Stimulated activated effector memory CD8-positive, alpha-beta T cell treated with anti-CD3 and anti-CD28 coated beads, Interleukin-12 subunit alpha, Interleukin-12 subunit beta, amount 100 ng/mL, for 72 hours (primary cell): ENCODE measurements around the gene PTPRCAP.
"Not testable (repeated sequence)": the region's sequence is repeated elsewhere in the genome, so short reads cannot be mapped to it uniquely, and the experiment has no call there.

Experiments
- ATAC-seq: fragments of 150-1000 bp; cut with Tn5 transposase; 2 replicates; pipeline ENCODE4 v1.10.0; 2021
- DNase-seq, 2 donors: peaks; one replicate each; pipeline ENCODE4 v3.0.0; 2021 to 2022; ENCODE audit warnings: low spot score in 2 of 2
- H3K27ac Mint-ChIP-seq: one replicate; pipeline ENCODE4 v1.8.0; 2022; ENCODE audit warnings: mild to moderate bottlenecking, mixed read lengths
- H3K36me3 Mint-ChIP-seq: one replicate; pipeline ENCODE4 v1.8.0; 2022; ENCODE audit warnings: mild to moderate bottlenecking, mixed read lengths
- H3K4me1 Mint-ChIP-seq: one replicate; pipeline ENCODE4 v1.8.0; 2022; ENCODE audit warnings: mixed read lengths
- H3K4me3 Mint-ChIP-seq: one replicate; pipeline ENCODE4 v1.8.0; 2022; ENCODE audit warnings: mild to moderate bottlenecking, mixed read lengths
- H3K9me3 Mint-ChIP-seq: one replicate; pipeline ENCODE4 v1.8.0; 2022; ENCODE audit warnings: mixed read lengths

PTPRCAP gene

GRCh38 chr11:67404515-67405195, 32.8 kb downstream of the PTPRCAP start:
- Mint-ChIP-seq H3K4me3 (peak overlapping the region; percentile 86), H3K4me1 (peaks cover 66% of the 10 kb centered on the region), H3K27ac (peak overlapping the region; percentile 85), H3K36me3 (peaks cover 73% of the 10 kb centered on the region), H3K9me3 (no peaks in the 10 kb centered on the region)
- DNase-seq (peak in 1 of 2 donors; percentile 72), ATAC-seq (peak; percentile 2)

- not testable (repeated sequence) for ATAC-seq, H3K9me3 Mint-ChIP-seq, DNase-seq
- Mint-ChIP-seq H3K36me3 (peaks cover 73% of the 10 kb centered on the region), H3K4me3 (peak overlapping the region; percentile 86), H3K4me1 (peaks cover 66% of the 10 kb centered on the region), H3K27ac (peak overlapping the region; percentile 85)
Observed at GRCh38 chr11:67403085-67403484, 34.4 kb downstream of the PTPRCAP start.

- Mint-ChIP-seq H3K36me3 (peaks cover 73% of the 10 kb centered on the region), H3K27ac (peak overlapping the region; percentile 85), H3K4me3 (peak overlapping the region; percentile 86), H3K4me1 (peaks cover 66% of the 10 kb centered on the region)
- not testable (repeated sequence) for H3K9me3 Mint-ChIP-seq, DNase-seq, ATAC-seq
Observed at GRCh38 chr11:67402192-67402839, 35.2 kb downstream of the PTPRCAP start.

- peaks cover 66% of the 10 kb centered on the region for H3K4me1 Mint-ChIP-seq
- H3K36me3 Mint-ChIP-seq = peaks cover 73% of the 10 kb centered on the region
- H3K9me3 Mint-ChIP-seq = no peaks in the 10 kb centered on the region
- ATAC-seq (peak; percentile 81), DNase-seq (peak; percentile 92 to 98)
- peak within 1 kb of the TSS; percentile 86 for H3K4me3 Mint-ChIP-seq
- peak within 1 kb of the TSS; percentile 85 for H3K27ac Mint-ChIP-seq
Observed at GRCh38 chr11:67401495-67402191, 35.8 kb downstream of the PTPRCAP start, which contains the start of gene PPP1CA. TSS of gene PPP1CA (minus strand) at chr11:67401858. CDS start at chr11:67401782, 76 bp downstream.

- Mint-ChIP-seq H3K4me1 (peaks cover 66% of the 10 kb centered on the region), H3K36me3 (peaks cover 73% of the 10 kb centered on the region), H3K4me3 (peak overlapping the region; percentile 86), H3K27ac (peak overlapping the region; percentile 64), H3K9me3 (no peaks in the 10 kb centered on the region)
- DNase-seq = no peak
- ATAC-seq = peak; percentile 11
Observed at GRCh38 chr11:67400942-67401494, 36.5 kb downstream of the PTPRCAP start.

- Mint-ChIP-seq H3K9me3 (no peaks in the 10 kb centered on the region), H3K36me3 (peaks cover 69% of the 10 kb centered on the region), H3K27ac (peak overlapping the region; percentile 64), H3K4me3 (peak overlapping the region; percentile 86), H3K4me1 (peaks cover 61% of the 10 kb centered on the region)
- DNase-seq (no peak), ATAC-seq (no peak)
Observed at GRCh38 chr11:67400251-67400941, 37.1 kb downstream of the PTPRCAP start.

- H3K27ac Mint-ChIP-seq = peak overlapping the region; percentile 90
- peak overlapping the region; percentile 86 for H3K4me3 Mint-ChIP-seq
- H3K9me3 Mint-ChIP-seq = no peaks in the 10 kb centered on the region
- DNase-seq (no peak), ATAC-seq (no peak)
- peaks cover 72% of the 10 kb centered on the region for H3K36me3 Mint-ChIP-seq
- H3K4me1 Mint-ChIP-seq = peaks cover 53% of the 10 kb centered on the region
Observed at GRCh38 chr11:67398661-67399563, 38.6 kb downstream of the PTPRCAP start.

- Mint-ChIP-seq H3K4me3 (peak overlapping the region; percentile 7), H3K4me1 (peaks cover 54% of the 10 kb centered on the region), H3K36me3 (peaks cover 74% of the 10 kb centered on the region), H3K9me3 (no peaks in the 10 kb centered on the region), H3K27ac (peak overlapping the region; percentile 90)
- ATAC-seq = no peak
- DNase-seq = no peak
Observed at GRCh38 chr11:67397986-67398660, 39.4 kb downstream of the PTPRCAP start.

GRCh38 chr11:67397536-67397935, 39.9 kb downstream of the PTPRCAP start:
- no peak for ATAC-seq
- peaks cover 60% of the 10 kb centered on the region for H3K4me1 Mint-ChIP-seq
- H3K9me3 Mint-ChIP-seq = no peaks in the 10 kb centered on the region
- peak overlapping the region; percentile 90 for H3K27ac Mint-ChIP-seq
- DNase-seq = no peak
- no peak overlapping the region for H3K4me3 Mint-ChIP-seq
- peaks cover 74% of the 10 kb centered on the region for H3K36me3 Mint-ChIP-seq

- Mint-ChIP-seq H3K4me1 (peaks cover 66% of the 10 kb centered on the region), H3K4me3 (no peak overlapping the region), H3K27ac (peak overlapping the region; percentile 90), H3K9me3 (no peaks in the 10 kb centered on the region), H3K36me3 (peaks cover 74% of the 10 kb centered on the region)
- no peak for DNase-seq
- ATAC-seq = no peak
Observed at GRCh38 chr11:67396587-67397389, 40.7 kb downstream of the PTPRCAP start.

GRCh38 chr11:67396259-67396581, 41.3 kb downstream of the PTPRCAP start:
- H3K27ac Mint-ChIP-seq = peak overlapping the region; percentile 90
- ATAC-seq = no peak
- H3K36me3 Mint-ChIP-seq = peaks cover 74% of the 10 kb centered on the region
- no peaks in the 10 kb centered on the region for H3K9me3 Mint-ChIP-seq
- no peak overlapping the region for H3K4me3 Mint-ChIP-seq
- DNase-seq = no peak
- peaks cover 66% of the 10 kb centered on the region for H3K4me1 Mint-ChIP-seq

GRCh38 chr11:67395555-67396258, 41.8 kb downstream of the PTPRCAP start:
- no peak for DNase-seq
- Mint-ChIP-seq H3K4me3 (no peak overlapping the region), H3K4me1 (peaks cover 64% of the 10 kb centered on the region), H3K36me3 (peaks cover 71% of the 10 kb centered on the region), H3K9me3 (no peaks in the 10 kb centered on the region), H3K27ac (peak overlapping the region; percentile 90)
- no peak for ATAC-seq
